A673 (cell line): Measurements from ENCODE around the gene SLC16A7. TPM values are rescaled to one million over a fixed set of nuclear protein-coding genes. Genes with fewer than 3 reads are reported as not detected.
A peak's percentile ranks its signal among the peaks of the same experiment; 100 is the strongest.

Source experiments
- BruUV-seq: library from RNA; stranded (reverse); fragments of 400-500 nt; replicated peaks from 2 replicates; lab custom pipeline; 2021; lab: Mats Ljungman, UMichigan
- CTCF ChIA-PET: fragments of 300-600 bp; sonication (Branson Sonifier 250); formaldehyde crosslinking; loops from one replicate; lab custom pipeline; 2022; ENCODE audit warnings: antibody characterized with exemption; lab: Charles Lee
- POLR2A ChIA-PET: fragments of 300-600 bp; sonication (Branson Sonifier 250); formaldehyde crosslinking; loops from one replicate; lab custom pipeline; 2022; ENCODE audit warnings: antibody characterized with exemption; ENCODE audit not compliant: low non-redundant PET; lab: Charles Lee
- DNase-seq: peaks from one replicate; pipeline ENCODE4 v3.0.0-alpha.2; 2015; ENCODE audit warnings: low spot score
- H3K27ac ChIP-seq: fragments of 200-600 bp; sonication (generic); 2 replicates; pipeline ENCODE4 v1.5.1; 2016; ENCODE audit warnings: mixed run types, low read depth, mild to moderate bottlenecking, mixed read lengths, antibody characterized with exemption, low read length; ENCODE audit not compliant: poor library complexity, severe bottlenecking
- H3K27me3 ChIP-seq: fragments of 200-600 bp; sonication (generic); replicated peaks from 2 replicates; pipeline ENCODE4 v1.6.1; 2017; ENCODE audit warnings: mixed run types, low read depth, mild to moderate bottlenecking, mixed read lengths, antibody characterized with exemption, low read length; ENCODE audit not compliant: insufficient read depth, poor library complexity
- H3K36me3 ChIP-seq: fragments of 200-600 bp; sonication (generic); 2 replicates; pipeline ENCODE4 v1.6.1; 2016; ENCODE audit warnings: mixed run types, mild to moderate bottlenecking, mixed read lengths, antibody characterized with exemption, low read length; ENCODE audit not compliant: insufficient read depth, poor library complexity, severe bottlenecking
- H3K4me1 ChIP-seq: fragments of 200-600 bp; sonication (generic); 2 replicates; pipeline ENCODE4 v1.6.1; 2017; ENCODE audit warnings: mixed run types, mild to moderate bottlenecking, mixed read lengths, antibody characterized with exemption, low read length; ENCODE audit not compliant: insufficient read depth, poor library complexity, severe bottlenecking
- H3K4me3 ChIP-seq: fragments of 200-600 bp; sonication (generic); 2 replicates; pipeline ENCODE4 v1.5.1; 2016; ENCODE audit warnings: low read depth, mixed run types, mild to moderate bottlenecking, mixed read lengths, low read length; ENCODE audit not compliant: poor library complexity, severe bottlenecking
- H3K9me3 ChIP-seq: fragments of 200-600 bp; sonication (generic); 2 replicates; pipeline ENCODE4 v1.6.1; 2016; ENCODE audit warnings: mixed run types, low read depth, mild to moderate bottlenecking, mixed read lengths, antibody characterized with exemption, low read length; ENCODE audit not compliant: poor library complexity, severe bottlenecking
- EZH2 ChIP-seq: fragments of 200-600 bp; sonication (generic); IDR thresholded peaks from 2 replicates; pipeline ENCODE4 v1.6.1; 2017; ENCODE audit warnings: borderline replicate concordance, low read depth, mild to moderate bottlenecking, mixed read lengths, antibody characterized with exemption, low read length; ENCODE audit not compliant: poor library complexity, severe bottlenecking
- intact Hi-C: fragments of 100-400 bp; cut with micrococcal nuclease; formaldehyde crosslinking; loops from one replicate; pipeline ENCODE4 v1.10.0; 2022; ENCODE audit not compliant: unreplicated experiment
- total RNA-seq: library from RNA; stranded (reverse); gene quantifications from 2 replicates; pipeline ENCODE4 v1.2.3, GENCODE V29; 2021
- TF ChIP-seq, protein P1 (sequence below): fragments of 300-800, 200-600 bp; sonication (generic); conservative IDR thresholded peaks from 2 replicates; pipeline ENCODE4 v1.5.1; 2017; ENCODE audit warnings: low read depth, mild to moderate bottlenecking, antibody characterized with exemption, low read length, moderate library complexity, mixed read lengths

The SLC16A7 gene
- total RNA-seq, 1 experiment from 2014 or later = 2.5 TPM

DNA sequence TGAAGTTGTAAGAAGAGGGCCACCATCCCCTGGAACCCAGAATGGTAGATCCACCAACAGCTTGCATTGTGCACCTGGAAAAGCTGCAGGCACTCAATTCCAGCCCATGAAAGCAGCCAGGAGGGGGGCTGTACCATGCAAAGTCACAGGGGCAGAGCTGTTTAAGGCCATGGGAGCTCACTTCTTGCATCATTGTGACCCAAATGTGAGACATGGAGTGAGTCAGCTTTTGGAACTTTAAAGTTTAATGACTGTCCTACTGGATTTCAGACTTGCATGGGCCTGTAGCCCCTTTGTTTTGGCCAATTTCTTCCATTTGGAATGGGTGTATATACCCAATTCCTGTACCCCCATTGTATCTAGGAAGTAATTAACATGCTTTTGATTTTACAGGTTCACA is 50.8 kb downstream of the SLC16A7 start:
- CTCF ChIA-PET = no interaction called here

DNA sequence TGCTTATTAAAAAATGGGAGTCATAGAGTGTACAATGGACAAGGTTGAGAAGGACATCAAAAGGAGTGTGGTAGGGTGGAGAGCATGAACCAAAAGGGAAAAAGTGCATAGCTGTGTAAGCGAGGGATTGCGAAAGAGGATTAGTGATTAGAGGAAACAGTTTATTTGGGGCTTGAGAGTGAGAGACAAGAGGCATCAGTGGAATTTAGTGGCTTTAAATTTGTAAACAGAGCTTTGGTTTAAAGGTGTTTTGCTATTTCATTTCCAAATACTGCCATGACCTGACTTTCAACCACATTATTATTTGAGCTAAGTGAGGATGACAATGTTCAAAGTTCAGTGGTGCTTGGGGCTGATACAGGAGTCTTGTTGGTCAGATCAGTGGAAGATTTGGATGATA is 53.4 kb downstream of the SLC16A7 start:
- no peak overlapping the region for H3K4me3 ChIP-seq
- intact Hi-C loops = no loop called here
- no peaks in the 10 kb centered on the region for H3K27me3 ChIP-seq
- TF ChIP-seq EZH2 = no peak
- TF ChIP-seq, protein P1, sequence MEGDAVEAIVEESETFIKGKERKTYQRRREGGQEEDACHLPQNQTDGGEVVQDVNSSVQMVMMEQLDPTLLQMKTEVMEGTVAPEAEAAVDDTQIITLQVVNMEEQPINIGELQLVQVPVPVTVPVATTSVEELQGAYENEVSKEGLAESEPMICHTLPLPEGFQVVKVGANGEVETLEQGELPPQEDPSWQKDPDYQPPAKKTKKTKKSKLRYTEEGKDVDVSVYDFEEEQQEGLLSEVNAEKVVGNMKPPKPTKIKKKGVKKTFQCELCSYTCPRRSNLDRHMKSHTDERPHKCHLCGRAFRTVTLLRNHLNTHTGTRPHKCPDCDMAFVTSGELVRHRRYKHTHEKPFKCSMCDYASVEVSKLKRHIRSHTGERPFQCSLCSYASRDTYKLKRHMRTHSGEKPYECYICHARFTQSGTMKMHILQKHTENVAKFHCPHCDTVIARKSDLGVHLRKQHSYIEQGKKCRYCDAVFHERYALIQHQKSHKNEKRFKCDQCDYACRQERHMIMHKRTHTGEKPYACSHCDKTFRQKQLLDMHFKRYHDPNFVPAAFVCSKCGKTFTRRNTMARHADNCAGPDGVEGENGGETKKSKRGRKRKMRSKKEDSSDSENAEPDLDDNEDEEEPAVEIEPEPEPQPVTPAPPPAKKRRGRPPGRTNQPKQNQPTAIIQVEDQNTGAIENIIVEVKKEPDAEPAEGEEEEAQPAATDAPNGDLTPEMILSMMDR = no peak
- no peaks in the 10 kb centered on the region for H3K4me1 ChIP-seq
- POLR2A ChIA-PET = no interaction called here
- CTCF ChIA-PET = no interaction called here
- DNase-seq = peak; percentile 6
- H3K36me3 ChIP-seq = no peaks in the 10 kb centered on the region
- H3K27ac ChIP-seq = no peak overlapping the region
- H3K9me3 ChIP-seq = no peaks in the 10 kb centered on the region
- no TSS peak for BruUV-seq

More for the DNA sequence above, 50.8 kb downstream of the SLC16A7 start:
- no peaks in the 10 kb centered on the region for H3K36me3 ChIP-seq
- H3K27ac ChIP-seq = no peak overlapping the region
- intact Hi-C loops = no loop called here
- H3K27me3 ChIP-seq = no peaks in the 10 kb centered on the region
- POLR2A ChIA-PET = no interaction called here
- TF ChIP-seq, protein P1 = no peak
- no peak for TF ChIP-seq EZH2
- BruUV-seq = no TSS peak
- H3K4me1 ChIP-seq = no peaks in the 10 kb centered on the region
- no peaks in the 10 kb centered on the region for H3K9me3 ChIP-seq
- H3K4me3 ChIP-seq = no peak overlapping the region
- no peak for DNase-seq

DNA sequence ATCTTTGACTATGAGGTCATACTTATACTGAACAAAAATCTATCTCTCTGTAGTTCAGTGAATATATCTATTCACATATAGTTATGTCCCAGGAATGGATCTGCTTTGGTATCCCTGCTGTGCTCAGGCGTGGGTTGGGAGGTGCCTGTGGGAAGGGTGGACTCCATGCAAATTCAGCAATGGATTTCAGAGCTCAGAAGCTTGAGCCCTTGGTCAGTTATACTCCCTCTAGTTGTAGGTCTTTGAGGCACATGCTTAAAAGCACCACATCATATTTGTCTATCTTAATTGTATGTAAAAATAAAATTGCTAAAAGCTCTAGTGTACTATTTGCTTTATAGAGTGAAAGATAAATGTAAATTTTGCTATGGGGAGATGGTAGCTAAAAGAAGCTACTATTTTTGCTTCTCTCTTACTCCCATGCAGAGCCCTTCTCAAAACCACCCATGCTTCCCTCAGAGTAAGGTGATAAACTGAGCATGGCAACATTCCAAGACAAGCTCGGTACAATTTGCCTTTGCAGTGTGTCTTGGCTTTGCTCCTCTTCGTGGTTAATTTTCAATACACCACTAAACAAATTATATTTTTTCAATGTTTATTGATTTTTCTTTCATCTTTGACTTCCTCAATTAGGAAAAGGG is 54.9 kb downstream of the SLC16A7 start:
- ChIA-PET POLR2A (no interaction called here), CTCF (no interaction called here)
- BruUV-seq = no TSS peak
- Histone ChIP-seq H3K4me1 (no peaks in the 10 kb centered on the region), H3K27ac (no peak overlapping the region), H3K27me3 (no peaks in the 10 kb centered on the region), H3K4me3 (no peak overlapping the region), H3K9me3 (no peaks in the 10 kb centered on the region), H3K36me3 (no peaks in the 10 kb centered on the region)
- DNase-seq = no peak
- intact Hi-C loops = no loop called here
- TF ChIP-seq EZH2 = no peak
